Measurements from ENCODE around the gene KIAA0825.

Gene KIAA0825

DNA sequence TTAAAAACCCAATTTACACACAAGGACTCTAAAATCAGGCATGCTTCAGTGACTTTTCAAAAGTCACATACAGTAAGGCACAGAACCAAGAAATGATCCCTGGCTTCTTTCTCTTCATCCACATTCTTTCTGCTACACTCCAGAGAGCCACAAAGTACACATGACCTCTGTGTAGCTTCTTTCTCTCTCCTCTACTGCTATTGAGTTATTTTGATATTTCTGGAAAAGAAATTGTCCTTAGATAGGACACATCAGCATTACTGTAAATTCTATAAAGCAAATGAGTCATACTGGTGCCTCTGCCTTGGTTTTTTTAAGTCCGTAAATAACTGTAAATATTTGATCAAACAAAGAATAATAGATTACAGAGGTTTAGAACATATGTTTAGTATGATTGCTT is 96.3 kb downstream of the KIAA0825 start:
- Histone ChIP-seq H3K14ac (ENCODE audit: low read length) (no peak overlapping the region), H3K79me2 (ENCODE audit: control insufficient read depth, insufficient read depth, low read length, poor library complexity) (no peaks in the 10 kb centered on the region), H3K4me1 (ENCODE audit: control insufficient read depth in 1 of 2, insufficient read depth in 2 of 2, low read length in 2 of 2) (no peaks in the 10 kb centered on the region), H4K12ac (ENCODE audit: low read depth, low read length) (no peak overlapping the region), H2BK5ac (ENCODE audit: low read depth, low read length, poor library complexity) (no peak overlapping the region), H4K91ac (ENCODE audit: low read depth, low read length) (no peak overlapping the region), H4K8ac (ENCODE audit: low read depth, low read length) (no peak overlapping the region), H3K4me3 (ENCODE audit: low read depth, low read length) (no peak overlapping the region), H3K27ac (ENCODE audit: low read depth, low read length) (no peak overlapping the region), H2AK5ac (ENCODE audit: low read length) (no peak overlapping the region), H3K4ac (ENCODE audit: low read depth, low read length) (no peak overlapping the region), H3K18ac (ENCODE audit: low read length) (no peak overlapping the region), H3K36me3 (ENCODE audit: control insufficient read depth in 1 of 2, insufficient read depth in 2 of 2, low read length in 2 of 2) (no peaks in the 10 kb centered on the region), H3K9me3 (ENCODE audit: insufficient read depth, low read depth, low read length) (no peaks in the 10 kb centered on the region), H3K23ac (ENCODE audit: low read length) (no peak overlapping the region), H3K79me1 (ENCODE audit: low read length) (no peaks in the 10 kb centered on the region), H3K9ac (ENCODE audit: low read length) (no peak overlapping the region), H3K4me2 (ENCODE audit: low read length) (no peak overlapping the region), H3K27me3 (ENCODE audit: insufficient read depth, low read length) (no peaks in the 10 kb centered on the region), H2BK12ac (ENCODE audit: low read length) (no peak overlapping the region), H2BK120ac (ENCODE audit: insufficient read depth, low read length, poor library complexity) (no peak overlapping the region), H2AFZ (ENCODE audit: insufficient read depth, low read length, poor library complexity) (no peak overlapping the region)
- no CpG with 5 or more reads among the region's 1 CpG for WGBS (ENCODE audit: extremely low coverage, insufficient coverage, insufficient read length)
- DNase-seq = no peak

DNA sequence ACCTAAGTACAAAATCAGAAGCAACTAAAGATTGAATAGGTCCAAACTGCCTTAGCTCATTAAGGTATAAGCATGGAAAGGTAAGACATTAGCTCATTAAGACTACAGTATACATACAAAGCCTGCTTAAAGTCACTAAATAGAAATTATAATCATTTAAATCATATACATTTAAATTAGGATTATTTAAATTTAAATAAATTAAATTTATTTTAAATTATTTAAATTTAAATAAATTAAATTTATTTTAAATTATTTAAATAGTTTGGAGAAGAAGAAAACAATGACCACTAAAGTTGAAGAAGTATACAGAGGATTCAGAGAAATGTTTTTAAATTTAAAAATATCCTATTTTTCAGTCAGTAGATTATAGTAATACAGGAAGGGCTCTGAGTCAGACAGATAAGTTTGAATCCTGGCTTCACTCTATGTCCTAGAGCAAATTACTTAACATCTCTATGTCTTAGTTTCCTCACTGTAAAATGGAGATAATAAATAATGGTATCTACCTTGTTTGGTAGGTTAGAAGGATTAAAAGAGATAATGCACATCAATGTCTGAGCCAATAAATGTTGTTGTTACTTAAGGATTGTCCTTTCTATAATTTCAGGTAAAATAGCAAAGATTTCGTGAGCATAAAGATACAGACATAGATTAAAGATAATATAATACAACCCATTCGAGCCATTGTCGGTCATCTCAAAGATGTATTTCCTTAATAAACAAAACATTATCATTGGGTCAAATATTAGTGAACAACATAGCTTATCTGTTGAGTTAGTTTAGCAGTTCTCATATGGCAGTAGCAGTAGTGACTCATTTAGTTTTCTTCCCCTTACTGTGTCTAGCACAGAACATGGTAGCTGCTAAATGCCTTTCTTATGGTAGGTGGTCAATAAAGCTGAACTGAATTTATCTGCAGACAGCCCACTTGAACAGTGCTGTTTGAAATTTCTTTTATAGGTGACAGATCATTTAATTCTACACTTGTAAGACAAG is 100.6 kb downstream of the KIAA0825 start:
- no peak overlapping the region for H3K14ac ChIP-seq (ENCODE audit: low read length)
- no peak overlapping the region for H2BK120ac ChIP-seq (ENCODE audit: insufficient read depth, low read length, poor library complexity)
- no peak for DNase-seq
- H2AFZ ChIP-seq (ENCODE audit: insufficient read depth, low read length, poor library complexity) = no peak overlapping the region
- H2BK12ac ChIP-seq (ENCODE audit: low read length) = no peak overlapping the region
- H4K91ac ChIP-seq (ENCODE audit: low read depth, low read length) = no peak overlapping the region
- no peak overlapping the region for H3K4me3 ChIP-seq (ENCODE audit: low read depth, low read length)
- WGBS (ENCODE audit: extremely low coverage, insufficient coverage, insufficient read length) = no CpG with 5 or more reads among the region's 3 CpGs
- no peaks in the 10 kb centered on the region for H3K79me1 ChIP-seq (ENCODE audit: low read length)
- no peaks in the 10 kb centered on the region for H3K36me3 ChIP-seq (ENCODE audit: control insufficient read depth in 1 of 2, insufficient read depth in 2 of 2, low read length in 2 of 2)
- H3K27me3 ChIP-seq (ENCODE audit: insufficient read depth, low read length) = no peaks in the 10 kb centered on the region
- H3K9ac ChIP-seq (ENCODE audit: low read length) = no peak overlapping the region
- no peak overlapping the region for H3K27ac ChIP-seq (ENCODE audit: low read depth, low read length)
- no peak overlapping the region for H4K8ac ChIP-seq (ENCODE audit: low read depth, low read length)
- no peaks in the 10 kb centered on the region for H3K4me1 ChIP-seq (ENCODE audit: control insufficient read depth in 1 of 2, insufficient read depth in 2 of 2, low read length in 2 of 2)
- H3K18ac ChIP-seq (ENCODE audit: low read length) = no peak overlapping the region
- no peak overlapping the region for H3K23ac ChIP-seq (ENCODE audit: low read length)
- no peak overlapping the region for H2AK5ac ChIP-seq (ENCODE audit: low read length)
- H3K9me3 ChIP-seq (ENCODE audit: insufficient read depth, low read depth, low read length) = no peaks in the 10 kb centered on the region
- no peaks in the 10 kb centered on the region for H3K79me2 ChIP-seq (ENCODE audit: control insufficient read depth, insufficient read depth, low read length, poor library complexity)
- H2BK5ac ChIP-seq (ENCODE audit: low read depth, low read length, poor library complexity) = no peak overlapping the region
- H4K12ac ChIP-seq (ENCODE audit: low read depth, low read length) = no peak overlapping the region
- no peak overlapping the region for H3K4ac ChIP-seq (ENCODE audit: low read depth, low read length)
- no peak overlapping the region for H3K4me2 ChIP-seq (ENCODE audit: low read length)

DNA sequence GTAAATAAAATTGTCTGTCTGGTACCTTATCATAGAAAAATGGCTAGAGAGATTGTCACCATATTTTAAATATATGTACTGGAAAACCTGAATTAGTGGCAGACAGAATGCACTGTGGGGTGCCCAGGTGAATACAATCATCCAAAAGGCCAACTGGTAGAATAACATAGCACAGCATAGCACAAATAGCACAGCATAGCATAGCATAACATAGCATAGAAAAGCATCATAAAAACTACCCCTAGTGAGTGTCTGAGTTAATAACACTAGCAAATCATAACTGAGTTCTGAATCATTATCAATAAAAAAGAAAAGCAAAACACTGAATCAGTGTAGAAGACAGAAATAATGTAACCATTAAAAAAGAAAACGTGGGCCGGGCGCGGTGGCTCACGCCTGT is 102.3 kb downstream of the KIAA0825 start:
- Histone ChIP-seq H3K9ac (ENCODE audit: low read length) (no peak overlapping the region), H2AFZ (ENCODE audit: insufficient read depth, low read length, poor library complexity) (no peak overlapping the region), H3K18ac (ENCODE audit: low read length) (no peak overlapping the region), H3K27ac (ENCODE audit: low read depth, low read length) (no peak overlapping the region), H4K91ac (ENCODE audit: low read depth, low read length) (no peak overlapping the region), H3K4me1 (ENCODE audit: control insufficient read depth in 1 of 2, insufficient read depth in 2 of 2, low read length in 2 of 2) (no peaks in the 10 kb centered on the region), H4K12ac (ENCODE audit: low read depth, low read length) (no peak overlapping the region), H3K27me3 (ENCODE audit: insufficient read depth, low read length) (no peaks in the 10 kb centered on the region), H3K9me3 (ENCODE audit: insufficient read depth, low read depth, low read length) (no peaks in the 10 kb centered on the region), H2BK12ac (ENCODE audit: low read length) (no peak overlapping the region), H2BK120ac (ENCODE audit: insufficient read depth, low read length, poor library complexity) (no peak overlapping the region), H3K14ac (ENCODE audit: low read length) (no peak overlapping the region), H3K4me3 (ENCODE audit: low read depth, low read length) (no peak overlapping the region), H3K4me2 (ENCODE audit: low read length) (no peak overlapping the region), H2BK5ac (ENCODE audit: low read depth, low read length, poor library complexity) (no peak overlapping the region), H3K79me2 (ENCODE audit: control insufficient read depth, insufficient read depth, low read length, poor library complexity) (no peaks in the 10 kb centered on the region), H2AK5ac (ENCODE audit: low read length) (no peak overlapping the region), H3K23ac (ENCODE audit: low read length) (no peak overlapping the region), H3K36me3 (ENCODE audit: control insufficient read depth in 1 of 2, insufficient read depth in 2 of 2, low read length in 2 of 2) (no peaks in the 10 kb centered on the region), H3K4ac (ENCODE audit: low read depth, low read length) (no peak overlapping the region), H3K79me1 (ENCODE audit: low read length) (no peaks in the 10 kb centered on the region), H4K8ac (ENCODE audit: low read depth, low read length) (no peak overlapping the region)
- no peak for DNase-seq
- WGBS (ENCODE audit: extremely low coverage, insufficient coverage, insufficient read length) = no CpG with 5 or more reads among the region's 5 CpGs

DNA sequence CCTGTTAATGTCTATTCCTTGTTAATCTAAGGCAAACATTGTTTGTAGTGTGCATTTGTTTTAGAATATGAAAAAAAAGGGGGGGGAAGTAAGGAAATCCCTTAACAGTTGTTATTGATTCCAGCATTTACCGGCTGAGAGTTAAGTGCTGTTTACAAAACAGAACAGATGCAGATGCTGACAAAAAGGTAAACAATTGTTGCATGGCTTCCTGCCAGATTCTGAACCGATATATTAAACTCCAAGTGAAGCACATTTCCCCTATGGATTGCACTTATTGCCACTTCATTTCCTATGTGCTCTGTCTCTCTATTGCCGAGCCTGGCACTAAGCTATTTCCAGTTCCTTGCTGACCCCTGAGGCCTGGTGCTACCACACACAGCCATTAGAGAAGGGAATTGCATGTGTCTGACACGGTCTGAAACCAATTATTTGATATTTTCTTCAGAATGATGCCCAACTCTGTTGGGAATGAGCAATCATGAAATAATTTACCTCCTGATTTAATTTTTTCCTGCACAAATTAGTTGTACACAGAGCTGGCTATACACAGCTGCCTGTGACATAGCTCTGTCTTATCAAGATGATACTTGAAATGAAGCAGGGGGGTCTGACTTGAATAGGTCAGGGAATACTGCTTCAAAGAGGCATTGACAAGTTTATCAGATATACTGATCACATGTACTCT is 109.8 kb downstream of the KIAA0825 start:
- no peak overlapping the region for H2BK5ac ChIP-seq (ENCODE audit: low read depth, low read length, poor library complexity)
- no peak overlapping the region for H3K23ac ChIP-seq (ENCODE audit: low read length)
- no peak overlapping the region for H3K4me3 ChIP-seq (ENCODE audit: low read depth, low read length)
- no peaks in the 10 kb centered on the region for H3K27me3 ChIP-seq (ENCODE audit: insufficient read depth, low read length)
- no peak overlapping the region for H4K8ac ChIP-seq (ENCODE audit: low read depth, low read length)
- no CpG with 5 or more reads among the region's 4 CpGs for WGBS (ENCODE audit: extremely low coverage, insufficient coverage, insufficient read length)
- no peak overlapping the region for H3K4ac ChIP-seq (ENCODE audit: low read depth, low read length)
- H4K12ac ChIP-seq (ENCODE audit: low read depth, low read length) = no peak overlapping the region
- H2AK5ac ChIP-seq (ENCODE audit: low read length) = no peak overlapping the region
- no peak overlapping the region for H3K4me2 ChIP-seq (ENCODE audit: low read length)
- H3K9ac ChIP-seq (ENCODE audit: low read length) = no peak overlapping the region
- H3K79me1 ChIP-seq (ENCODE audit: low read length) = no peaks in the 10 kb centered on the region
- H3K18ac ChIP-seq (ENCODE audit: low read length) = no peak overlapping the region
- H3K4me1 ChIP-seq (ENCODE audit: control insufficient read depth in 1 of 2, insufficient read depth in 2 of 2, low read length in 2 of 2) = no peaks in the 10 kb centered on the region
- no peaks in the 10 kb centered on the region for H3K36me3 ChIP-seq (ENCODE audit: control insufficient read depth in 1 of 2, insufficient read depth in 2 of 2, low read length in 2 of 2)
- H3K9me3 ChIP-seq (ENCODE audit: insufficient read depth, low read depth, low read length) = no peaks in the 10 kb centered on the region
- no peak overlapping the region for H2BK120ac ChIP-seq (ENCODE audit: insufficient read depth, low read length, poor library complexity)
- H2AFZ ChIP-seq (ENCODE audit: insufficient read depth, low read length, poor library complexity) = no peak overlapping the region
- no peak overlapping the region for H3K27ac ChIP-seq (ENCODE audit: low read depth, low read length)
- no peaks in the 10 kb centered on the region for H3K79me2 ChIP-seq (ENCODE audit: control insufficient read depth, insufficient read depth, low read length, poor library complexity)
- DNase-seq = no peak
- no peak overlapping the region for H2BK12ac ChIP-seq (ENCODE audit: low read length)
- H3K14ac ChIP-seq (ENCODE audit: low read length) = no peak overlapping the region
- no peak overlapping the region for H4K91ac ChIP-seq (ENCODE audit: low read depth, low read length)

All from trophoblast cell (in vitro differentiated cells and primary cell).